D721Med (cell line): ENCODE measurements around the gene PPP2R5C.

ENCODE experiments used
- DNase-seq: peaks from one replicate; pipeline ENCODE4 v3.0.0; 2011; ENCODE audit warnings: low spot score; ENCODE audit not compliant: insufficient read length
- FAIRE-seq: peaks from 2 replicates; lab custom pipeline; 2011; peaks lifted over from hg19 to GRCh38; lab: Jason Lieb, UNC
- TF ChIP-seq, protein P1 (sequence below): IDR thresholded peaks from 2 replicates; pipeline ENCODE4 v1.5.1; 2012; ENCODE audit warnings: mild to moderate bottlenecking, control low read depth; ENCODE audit not compliant: insufficient read depth; ENCODE audit errors: missing control alignments

PPP2R5C gene

GRCh38 chr14:101808020-101808641 is 46.6 kb downstream of the PPP2R5C start:
- FAIRE-seq (no peak), DNase-seq (no peak)
- TF ChIP-seq, protein P1, sequence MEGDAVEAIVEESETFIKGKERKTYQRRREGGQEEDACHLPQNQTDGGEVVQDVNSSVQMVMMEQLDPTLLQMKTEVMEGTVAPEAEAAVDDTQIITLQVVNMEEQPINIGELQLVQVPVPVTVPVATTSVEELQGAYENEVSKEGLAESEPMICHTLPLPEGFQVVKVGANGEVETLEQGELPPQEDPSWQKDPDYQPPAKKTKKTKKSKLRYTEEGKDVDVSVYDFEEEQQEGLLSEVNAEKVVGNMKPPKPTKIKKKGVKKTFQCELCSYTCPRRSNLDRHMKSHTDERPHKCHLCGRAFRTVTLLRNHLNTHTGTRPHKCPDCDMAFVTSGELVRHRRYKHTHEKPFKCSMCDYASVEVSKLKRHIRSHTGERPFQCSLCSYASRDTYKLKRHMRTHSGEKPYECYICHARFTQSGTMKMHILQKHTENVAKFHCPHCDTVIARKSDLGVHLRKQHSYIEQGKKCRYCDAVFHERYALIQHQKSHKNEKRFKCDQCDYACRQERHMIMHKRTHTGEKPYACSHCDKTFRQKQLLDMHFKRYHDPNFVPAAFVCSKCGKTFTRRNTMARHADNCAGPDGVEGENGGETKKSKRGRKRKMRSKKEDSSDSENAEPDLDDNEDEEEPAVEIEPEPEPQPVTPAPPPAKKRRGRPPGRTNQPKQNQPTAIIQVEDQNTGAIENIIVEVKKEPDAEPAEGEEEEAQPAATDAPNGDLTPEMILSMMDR: no peak

DNA sequence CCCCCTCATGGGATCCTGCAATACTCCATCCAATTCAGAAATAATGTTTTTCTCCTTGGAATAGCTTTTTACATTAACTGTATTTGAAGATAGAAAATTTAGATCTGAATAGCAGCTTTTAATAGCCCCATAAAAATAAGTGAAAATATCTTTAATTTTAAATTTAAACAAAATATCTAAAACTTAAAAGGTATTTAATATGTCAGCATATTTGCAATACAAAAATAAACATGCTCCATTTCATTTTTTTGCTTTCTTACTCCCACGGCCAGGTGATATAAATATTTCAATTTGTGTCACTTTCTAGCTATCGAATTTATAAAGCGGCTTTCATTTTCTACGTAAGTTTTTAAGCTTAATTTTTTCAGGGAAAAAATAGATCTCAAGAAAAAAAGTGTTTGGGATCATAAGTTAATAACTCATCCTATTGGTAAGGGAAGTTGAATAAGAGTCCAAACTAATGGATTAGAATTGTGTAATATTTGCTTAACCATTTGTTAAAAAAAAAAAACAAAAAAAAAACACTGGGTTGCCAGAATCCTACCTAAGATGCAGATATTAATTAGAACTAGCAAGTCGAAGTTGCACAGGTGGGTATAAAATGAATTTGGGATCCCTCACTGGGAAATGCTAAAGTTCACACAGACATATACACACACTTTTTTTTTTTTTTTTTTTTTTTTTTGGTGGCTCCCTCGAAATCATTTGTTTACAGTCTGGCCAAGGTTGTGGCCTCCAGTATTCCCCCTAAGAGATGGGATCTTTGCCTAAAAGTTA is 47.6 kb downstream of the PPP2R5C start:
- TF ChIP-seq, protein P1: no peak
- DNase-seq (no peak), FAIRE-seq (no peak)

DNA sequence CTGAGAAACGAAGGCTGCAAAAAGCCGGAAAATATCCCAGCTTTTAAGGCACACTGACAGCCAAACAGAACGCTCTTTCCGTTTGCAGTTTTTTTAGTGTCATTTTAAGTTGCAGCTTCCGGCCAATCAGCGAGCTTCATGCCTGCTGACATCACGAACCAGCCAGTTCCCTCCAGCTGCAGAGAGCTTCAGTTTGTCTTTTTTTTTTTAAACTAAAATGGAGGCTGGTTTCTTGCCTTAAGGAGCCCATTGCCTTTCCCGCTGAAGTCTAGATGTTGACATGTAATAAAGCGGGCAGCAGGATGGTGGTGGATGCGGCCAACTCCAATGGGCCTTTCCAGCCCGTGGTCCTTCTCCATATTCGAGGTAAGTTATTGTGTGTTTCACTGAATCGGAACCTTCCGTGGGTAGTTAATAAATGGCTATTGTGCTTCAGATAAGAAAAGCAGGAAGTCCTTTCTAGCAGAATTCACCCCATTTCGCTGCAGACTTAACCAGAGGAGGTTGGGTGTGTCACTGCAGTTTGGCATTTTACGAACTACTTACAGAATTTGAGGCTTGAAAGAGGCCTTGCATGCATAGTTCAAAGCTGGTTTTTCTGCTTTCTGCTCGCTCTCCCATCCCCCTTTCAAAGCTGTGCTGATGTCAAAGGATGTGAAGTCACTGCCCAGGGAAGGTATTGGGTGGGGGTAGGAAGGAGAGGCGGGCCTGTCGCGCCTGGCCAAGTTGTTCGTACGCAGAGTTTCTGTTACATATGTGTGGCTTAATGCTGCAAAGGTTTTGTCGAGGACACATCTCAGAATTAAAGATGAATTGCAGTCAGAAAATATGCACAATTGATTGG is 48.4 kb downstream of the PPP2R5C start:
- FAIRE-seq: no peak
- peak; percentile 20 for DNase-seq
- TF ChIP-seq, protein P1: no peak

DNA sequence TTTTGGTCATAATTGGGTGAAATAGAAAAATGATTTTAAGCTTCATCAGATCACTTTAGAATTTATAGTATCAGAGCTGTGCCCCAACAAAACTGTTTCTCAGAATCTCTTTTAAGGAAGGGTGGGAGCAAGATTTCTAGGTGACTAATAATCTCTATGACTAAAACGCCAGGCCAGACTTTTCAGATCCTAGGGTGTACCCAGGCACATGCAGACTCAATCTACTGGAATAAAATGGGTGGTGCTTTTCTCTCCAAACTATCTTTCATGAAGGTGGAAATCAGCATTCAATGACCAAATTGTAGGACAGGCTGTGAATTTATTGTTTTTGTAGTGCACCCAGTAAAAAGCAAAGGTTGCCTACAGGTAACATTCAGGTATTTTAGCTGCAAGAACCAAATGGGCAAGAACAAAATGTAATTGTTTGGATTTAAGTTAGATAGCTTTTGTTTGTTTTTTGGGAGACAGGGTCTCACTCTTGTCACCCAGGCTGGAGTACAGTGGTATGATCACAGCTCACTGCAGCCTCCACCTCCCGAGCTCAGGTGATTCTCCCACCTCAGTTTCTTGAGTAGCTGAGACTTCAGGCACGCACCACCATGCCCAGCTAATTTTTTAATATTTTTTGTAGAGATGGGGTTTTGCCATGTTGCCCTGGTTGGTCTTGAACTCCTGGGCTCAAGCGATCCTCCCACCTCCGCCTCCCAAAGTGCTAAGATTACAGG is 49.5 kb downstream of the PPP2R5C start:
- TF ChIP-seq, protein P1: no peak
- no peak for FAIRE-seq

GRCh38 chr14:101812071-101812470 is 50.6 kb downstream of the PPP2R5C start:
- FAIRE-seq: no peak
- no peak for DNase-seq
- TF ChIP-seq, protein P1: no peak

More for the DNA sequence above, 49.5 kb downstream of the PPP2R5C start:
- no peak for DNase-seq

GRCh38 chr14:101813171-101813759 is 51.8 kb downstream of the PPP2R5C start:
- FAIRE-seq (no peak), DNase-seq (no peak)
- TF ChIP-seq, protein P1: no peak
